Thoracic aorta (tissue), 2 donors: Measurements from ENCODE around the gene OSBPL10. TPM values are rescaled to one million over a fixed set of nuclear protein-coding genes. Genes with fewer than 3 reads are reported as not detected.

Source experiments
- ATAC-seq: fragments of 150-250 bp; one replicate; pipeline ENCODE4 v1.8.0; 2017; ENCODE audit warnings: low read depth; ENCODE audit not compliant: insufficient number of reproducible peaks, low FRiP score
- DNase-seq: peaks from one replicate; pipeline ENCODE4 v3.0.0-alpha.2; 2020; ENCODE audit warnings: low spot score
- H3K27ac ChIP-seq, 2 donors: fragments of 200-600 bp; sonication (generic); 1 replicate in 1 of 2; 2 replicates in 1 of 2; pipeline ENCODE4 v1.5.1; 2016; ENCODE audit warnings: mild to moderate bottlenecking in 2 of 2, moderate library complexity in 2 of 2
- H3K27me3 ChIP-seq: fragments of 200-600 bp; sonication (generic); replicated peaks from 2 replicates; pipeline ENCODE4 v1.6.0; 2016; ENCODE audit warnings: mild to moderate bottlenecking; ENCODE audit not compliant: insufficient read depth
- H3K36me3 ChIP-seq: fragments of 200-600 bp; sonication (generic); one replicate; pipeline ENCODE4 v1.5.1; 2016
- H3K4me1 ChIP-seq, 2 donors: fragments of 200-600 bp; sonication (generic); 1 replicate in 1 of 2; 2 replicates in 1 of 2; pipeline versions ENCODE4 v1.5.1 to v1.6.0; 2016; ENCODE audit warnings: low read depth in 2 of 2, mild to moderate bottlenecking in 1 of 2; ENCODE audit not compliant: control insufficient read depth in 1 of 2
- H3K4me3 ChIP-seq: fragments of 200-600 bp; sonication (generic); 2 replicates; pipeline ENCODE4 v1.5.1; 2016; ENCODE audit warnings: mild to moderate bottlenecking
- H3K9me3 ChIP-seq: fragments of 200-600 bp; sonication (generic); 2 replicates; pipeline ENCODE4 v1.5.1; 2016
- CTCF ChIP-seq: fragments of 200-600 bp; sonication (generic); IDR thresholded peaks from one replicate; pipeline ENCODE4 v1.5.1; 2019; ENCODE audit warnings: antibody characterized with exemption
- total RNA-seq, 2 donors: library from RNA; depleted of rRNA; stranded (reverse); fragments of >200 nt; gene quantifications; one replicate each; pipeline versions ENCODE4 v1.1.0 to v1.2.3, GENCODE V29; 2016

OSBPL10 gene
- total RNA-seq, 2 donors from 2014 or later, result 108 to 153 TPM

- H3K9me3 ChIP-seq, result no peaks in the 10 kb centered on the region
- no peaks in the 10 kb centered on the region for H3K36me3 ChIP-seq
- DNase-seq (no peak), ATAC-seq (no peak)
- no peaks in the 10 kb centered on the region for H3K27me3 ChIP-seq
- H3K27ac ChIP-seq, result no peak overlapping the region
- no peak overlapping the region for H3K4me3 ChIP-seq
- H3K4me1 ChIP-seq, result peaks cover 0 to 4% of the 10 kb centered on the region in 2 donors
- TF ChIP-seq CTCF, result no peak
Observed at GRCh38 chr3:31836131-31837075, 144.7 kb downstream of the OSBPL10 start.

- no peak for DNase-seq
- H3K4me3 ChIP-seq, result no peak overlapping the region
- no peak for ATAC-seq
- TF ChIP-seq CTCF, result no peak
- peaks cover 0 to 4% of the 10 kb centered on the region in 2 donors for H3K4me1 ChIP-seq
- no peak overlapping the region for H3K27ac ChIP-seq
- no peaks in the 10 kb centered on the region for H3K9me3 ChIP-seq
- no peaks in the 10 kb centered on the region for H3K27me3 ChIP-seq
- no peaks in the 10 kb centered on the region for H3K36me3 ChIP-seq
Observed at GRCh38 chr3:31833391-31834190, 147.5 kb downstream of the OSBPL10 start.

- DNase-seq (no peak), ATAC-seq (no peak)
- Histone ChIP-seq H3K4me3 (no peak overlapping the region), H3K27ac (no peak overlapping the region), H3K27me3 (no peaks in the 10 kb centered on the region), H3K36me3 (no peaks in the 10 kb centered on the region), H3K9me3 (no peaks in the 10 kb centered on the region), H3K4me1 (peaks cover 0 to 4% of the 10 kb centered on the region in 2 donors)
- TF ChIP-seq CTCF, result no peak
Observed at GRCh38 chr3:31832551-31832950, 148.5 kb downstream of the OSBPL10 start.

GRCh38 chr3:31831591-31831990 is 149.5 kb downstream of the OSBPL10 start:
- Histone ChIP-seq H3K27ac (no peak overlapping the region), H3K9me3 (no peaks in the 10 kb centered on the region), H3K27me3 (no peaks in the 10 kb centered on the region), H3K36me3 (no peaks in the 10 kb centered on the region), H3K4me3 (no peak overlapping the region), H3K4me1 (peaks cover 0 to 4% of the 10 kb centered on the region in 2 donors)
- no peak for TF ChIP-seq CTCF
- ATAC-seq (no peak), DNase-seq (no peak)

- Histone ChIP-seq H3K4me1 (no peaks in the 10 kb centered on the region), H3K9me3 (no peaks in the 10 kb centered on the region), H3K4me3 (no peak overlapping the region), H3K27ac (no peak overlapping the region), H3K36me3 (no peaks in the 10 kb centered on the region), H3K27me3 (no peaks in the 10 kb centered on the region)
- TF ChIP-seq CTCF, result no peak
- DNase-seq (no peak), ATAC-seq (no peak)
Observed at GRCh38 chr3:31829826-31830426, 151.1 kb downstream of the OSBPL10 start.
